Right ventricle myocardium inferior (tissue), 1 donor: Measurements from ENCODE around the gene B2M. TPM values are rescaled to one million over a fixed set of nuclear protein-coding genes. Genes with fewer than 3 reads are reported as not detected.
"Not testable (repeated sequence)": the region's sequence is repeated elsewhere in the genome, so short reads cannot be mapped to it uniquely, and the experiment has no call there.

Experiments
- ATAC-seq: fragments of 200-7000 bp; cut with Tn5 transposase; one replicate; pipeline ENCODE4 v1.9.1; 2020; ENCODE audit warnings: mild to moderate bottlenecking, moderate library complexity
- DNase-seq: peaks from one replicate; pipeline ENCODE4 v3.0.0; 2021; ENCODE audit errors: missing footprints
- intact Hi-C: fragments of 100-400 bp; cut with DNase I; formaldehyde crosslinking; loops from one replicate; pipeline ENCODE4 v1.11.0; 2022
- total RNA-seq: library from RNA; stranded (reverse); fragmentation: NEBNext Ultra II Directional; extraction: Animal tissue kit (Norgen Biotek cat#: 25700); gene quantifications from one replicate; pipeline ENCODE4 v1.2.1, GENCODE V29; 2021
- donor health status: DM: no; HTN: yes; CAD: no; lungs with severe emphysema.

Gene B2M
- total RNA-seq, 1 donor from 2014 or later, result 1,155 TPM

GRCh38 chr15:44739222-44739847, 28.0 kb downstream of the B2M start:
- DNase-seq, intact Hi-C loops, ATAC-seq: not testable (repeated sequence)

DNA sequence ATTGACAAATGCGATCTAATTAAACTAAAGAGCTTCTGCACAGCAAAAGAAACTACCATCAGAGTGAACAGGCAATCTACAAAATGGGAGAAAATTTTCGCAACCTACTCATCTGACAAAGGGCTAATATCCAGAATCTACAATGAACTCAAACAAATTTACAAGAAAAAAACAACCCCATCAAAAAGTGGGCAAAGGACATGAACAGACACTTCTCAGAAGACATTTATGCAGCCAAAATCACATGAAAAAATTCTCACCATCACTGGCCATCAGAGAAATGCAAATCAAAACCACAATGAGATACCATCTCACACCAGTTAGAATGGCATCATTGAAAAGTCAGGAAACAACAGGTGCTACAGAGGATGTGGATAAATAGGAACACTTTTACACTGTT, 32.1 kb downstream of the B2M start:
- ATAC-seq, intact Hi-C loops, DNase-seq: not testable (repeated sequence)

DNA sequence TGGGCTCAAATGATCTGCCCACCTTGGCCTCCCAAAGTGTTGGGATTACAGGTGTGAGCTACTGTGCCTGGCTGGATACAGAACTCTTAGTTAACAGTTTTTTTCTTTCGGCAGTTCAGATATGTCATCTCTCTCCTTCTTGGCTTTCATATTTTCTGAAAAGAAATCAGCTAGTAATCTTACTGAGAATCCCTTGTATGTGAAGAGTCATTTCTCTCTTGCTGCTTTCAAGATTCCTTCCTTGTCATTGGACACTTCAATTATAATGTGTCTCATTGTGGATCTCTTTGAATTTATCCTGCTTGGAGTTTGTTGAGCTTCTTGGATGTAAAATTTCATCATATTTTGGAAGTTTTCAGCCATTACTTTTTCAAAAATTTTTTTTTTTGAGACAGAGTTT, 42.0 kb downstream of the B2M start:
- ATAC-seq (no peak), DNase-seq (no peak)
- intact Hi-C loops, result no loop called here

GRCh38 chr15:44763187-44763586, 51.9 kb downstream of the B2M start:
- intact Hi-C loops, result no loop called here
- no peak for ATAC-seq
- DNase-seq, result no peak

- intact Hi-C loops, result no loop called here
- DNase-seq, result no peak
- ATAC-seq, result no peak
Measured at GRCh38 chr15:44763848-44764247, 52.5 kb downstream of the B2M start.

- ATAC-seq (no peak), DNase-seq (no peak)
- intact Hi-C loops, result no loop called here
Measured at GRCh38 chr15:44765036-44765435, 53.7 kb downstream of the B2M start.

Other genes with a start within 250 kb of the B2M start
- 104 TPM for gene EIF3J, start 174.4 kb upstream of the B2M start, total RNA-seq
- 40.5 TPM for gene SPG11, start 47.9 kb upstream of the B2M start, total RNA-seq
- 3.3 TPM for gene PATL2, start 194 bp upstream of the B2M start, total RNA-seq
- gene TRIM69, start 25.0 kb downstream of the B2M start, total RNA-seq, result 51.9 TPM
- not detected for gene TERB2, start 245.2 kb downstream of the B2M start, total RNA-seq